CD4-positive, CD25-positive, alpha-beta regulatory T cell (primary cell): ENCODE results near the gene TMED1. TPM values are rescaled to one million over a fixed set of nuclear protein-coding genes. Genes with fewer than 3 reads are reported as not detected.

Experiments
- ATAC-seq, 2 donors: fragments of 150-1000 bp; cut with Tn5 transposase; one replicate each; pipeline ENCODE4 v1.10.0; 2021; ENCODE audit warnings: low read depth in 2 of 2, moderate number of reproducible peaks in 2 of 2, moderate library complexity in 1 of 2
- DNase-seq, 3 donors: peaks; one replicate each; pipeline versions ENCODE4 v3.0.0 to v3.0.0-alpha.2; 2012 to 2022; ENCODE audit warnings: mixed read lengths in 1 of 3
- H3K27ac ChIP-seq: one replicate; pipeline ENCODE4 v1.7.0; 2013; ENCODE audit warnings: mild to moderate bottlenecking, low read length; ENCODE audit not compliant: insufficient read depth, poor library complexity, severe bottlenecking
- H3K27me3 ChIP-seq: one replicate; pipeline ENCODE4 v1.7.0; 2013; ENCODE audit warnings: low read length; ENCODE audit not compliant: control insufficient read depth, insufficient read depth
- H3K36me3 ChIP-seq: one replicate; pipeline ENCODE4 v1.7.0; 2013; ENCODE audit warnings: mild to moderate bottlenecking, low read length, moderate library complexity; ENCODE audit not compliant: control insufficient read depth, insufficient read depth
- H3K4me1 ChIP-seq: 2 replicates; pipeline ENCODE4 v1.7.0; 2013; ENCODE audit warnings: mild to moderate bottlenecking, low read length; ENCODE audit not compliant: insufficient read depth, control insufficient read depth, poor library complexity, severe bottlenecking
- H3K4me3 ChIP-seq: one replicate; pipeline ENCODE4 v1.7.0; 2013; ENCODE audit warnings: low read depth, mild to moderate bottlenecking, low read length, moderate library complexity
- H3K9me3 ChIP-seq, 2 experiments: 1 replicate in 1 of 2; 2 replicates in 1 of 2; pipeline ENCODE4 v1.7.0; 2013; ENCODE audit warnings: low read length in 2 of 2, mild to moderate bottlenecking in 1 of 2, moderate library complexity in 1 of 2; ENCODE audit not compliant: control insufficient read depth in 2 of 2
- H3K27ac Mint-ChIP-seq, 3 donors: one replicate each; pipeline ENCODE4 v1.8.0; 2020 to 2022; ENCODE audit warnings: mild to moderate bottlenecking in 3 of 3, mixed read lengths in 3 of 3, moderate library complexity in 2 of 3
- H3K27me3 Mint-ChIP-seq: one replicate; pipeline ENCODE4 v1.8.0; 2022; ENCODE audit warnings: mild to moderate bottlenecking, mixed read lengths
- H3K36me3 Mint-ChIP-seq: one replicate; pipeline ENCODE4 v1.8.0; 2020; ENCODE audit warnings: mixed read lengths
- H3K4me1 Mint-ChIP-seq, 4 donors: one replicate each; pipeline ENCODE4 v1.8.0; 2020 to 2022; ENCODE audit warnings: mixed read lengths in 4 of 4, mild to moderate bottlenecking in 1 of 4
- H3K4me3 Mint-ChIP-seq, 4 donors: one replicate each; pipeline ENCODE4 v1.8.0; 2020 to 2022; ENCODE audit warnings: mild to moderate bottlenecking in 4 of 4, mixed read lengths in 4 of 4, moderate library complexity in 3 of 4
- H3K9me3 Mint-ChIP-seq, 7 donors: one replicate each; pipeline ENCODE4 v1.8.0; 2020 to 2022; ENCODE audit warnings: mixed read lengths in 7 of 7, mild to moderate bottlenecking in 3 of 7, moderate library complexity in 2 of 7
- polyA plus RNA-seq, 4 donors: library from polyadenylated mRNA; unstranded; fragments of 300-500 nt; fragmentation: Illumina TruSeq; gene quantifications; one replicate each; pipeline ENCODE4 v1.2.3, GENCODE V29; 2021
- total RNA-seq: library from RNA; stranded (reverse); gene quantifications from one replicate; pipeline ENCODE4 v1.2.3, GENCODE V29; 2022

TMED1 gene
- total and polyA plus RNA-seq, 5 donors from 2014 or later = 10.2 to 30.3 (median 26.9) TPM

DNA sequence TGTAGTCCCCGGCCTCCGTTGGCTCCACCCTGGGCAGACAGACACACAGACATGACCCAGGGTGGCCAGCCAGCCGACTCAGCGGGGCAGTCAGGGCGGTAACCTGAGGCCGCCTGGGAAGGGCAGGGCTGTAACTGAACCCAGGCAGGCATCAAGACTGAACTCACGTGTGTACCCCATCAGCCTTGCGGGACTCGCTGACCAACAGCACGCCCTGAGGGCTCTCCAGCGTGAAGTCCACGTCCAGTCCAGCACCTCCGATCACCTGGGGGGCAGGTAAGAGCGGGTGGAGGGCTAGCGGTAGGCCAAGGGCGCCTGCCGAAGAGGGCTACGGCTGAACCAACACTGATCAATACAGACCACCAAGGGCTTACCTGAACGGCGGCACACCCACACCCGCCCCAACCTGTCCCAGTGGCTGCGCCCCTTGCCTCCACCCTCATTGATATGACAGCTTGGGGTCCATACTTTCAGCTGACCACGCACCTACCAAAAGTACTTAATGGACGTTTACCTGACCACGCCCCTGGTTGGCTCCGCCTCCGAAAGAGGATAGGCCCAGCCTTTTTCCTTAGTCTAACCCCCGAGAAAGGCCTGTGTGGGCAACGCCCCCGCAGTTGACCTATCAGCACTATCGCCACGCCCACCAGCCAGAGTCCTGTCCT lies 791 bp downstream of the TMED1 start:
- Mint-ChIP-seq H3K27ac (peak overlapping the region; percentile 99 to 100 (median 99)), H3K36me3 (peaks cover 15% of the 10 kb centered on the region), H3K4me3 (peak overlapping the region; percentile 85 to 99 (median 98)), H3K4me1 (peaks cover 0 to 17% (median 9%) of the 10 kb centered on the region in 4 donors), H3K9me3 (peaks cover 0 to 6% (median 2%) of the 10 kb centered on the region in 7 donors), H3K27me3 (peaks cover 9% of the 10 kb centered on the region)
- no peak for DNase-seq
- peaks cover 1% of the 10 kb centered on the region for H3K36me3 ChIP-seq
- H3K9me3 ChIP-seq = peaks cover 0 to 5% of the 10 kb centered on the region in 2 experiments
- H3K4me3 ChIP-seq = no peak overlapping the region
- ATAC-seq = no peak
- H3K27me3 ChIP-seq = no peaks in the 10 kb centered on the region
- peaks cover 6% of the 10 kb centered on the region for H3K4me1 ChIP-seq
- peak overlapping the region; percentile 97 for H3K27ac ChIP-seq

DNA sequence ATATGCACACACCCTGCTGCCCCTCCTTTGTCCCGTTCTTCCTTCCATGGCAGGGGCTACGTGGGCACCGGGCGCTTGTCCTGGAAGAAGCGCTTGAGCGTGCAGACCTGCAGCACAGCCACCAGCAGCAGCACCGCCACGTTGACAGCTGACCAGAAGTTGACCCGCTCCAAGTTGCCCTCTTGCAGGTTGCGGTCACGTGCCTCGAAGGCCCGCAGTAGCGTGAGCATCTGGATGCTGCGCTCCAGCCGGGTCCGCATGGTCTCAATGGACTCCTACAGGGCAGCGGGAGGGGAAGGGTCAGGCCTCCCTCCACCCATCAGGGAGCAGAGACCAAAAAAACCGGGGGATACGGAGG lies 3.1 kb downstream of the TMED1 start:
- peaks cover 12% of the 10 kb centered on the region for H3K36me3 Mint-ChIP-seq
- Histone ChIP-seq H3K27ac (no peak overlapping the region), H3K9me3 (peaks cover 0 to 5% of the 10 kb centered on the region in 2 experiments), H3K36me3 (peaks cover 9% of the 10 kb centered on the region), H3K4me1 (peaks cover 6% of the 10 kb centered on the region), H3K4me3 (no peak overlapping the region), H3K27me3 (no peaks in the 10 kb centered on the region)
- peaks cover 9% of the 10 kb centered on the region for H3K27me3 Mint-ChIP-seq
- H3K9me3 Mint-ChIP-seq = peaks cover 0 to 6% (median 2%) of the 10 kb centered on the region in 7 donors
- peaks cover 0 to 17% (median 9%) of the 10 kb centered on the region in 4 donors for H3K4me1 Mint-ChIP-seq
- peak overlapping the region in 1 of 4 donors; percentile 62 for H3K4me3 Mint-ChIP-seq
- ATAC-seq (no peak), DNase-seq (no peak)
- no peak overlapping the region for H3K27ac Mint-ChIP-seq

DNA sequence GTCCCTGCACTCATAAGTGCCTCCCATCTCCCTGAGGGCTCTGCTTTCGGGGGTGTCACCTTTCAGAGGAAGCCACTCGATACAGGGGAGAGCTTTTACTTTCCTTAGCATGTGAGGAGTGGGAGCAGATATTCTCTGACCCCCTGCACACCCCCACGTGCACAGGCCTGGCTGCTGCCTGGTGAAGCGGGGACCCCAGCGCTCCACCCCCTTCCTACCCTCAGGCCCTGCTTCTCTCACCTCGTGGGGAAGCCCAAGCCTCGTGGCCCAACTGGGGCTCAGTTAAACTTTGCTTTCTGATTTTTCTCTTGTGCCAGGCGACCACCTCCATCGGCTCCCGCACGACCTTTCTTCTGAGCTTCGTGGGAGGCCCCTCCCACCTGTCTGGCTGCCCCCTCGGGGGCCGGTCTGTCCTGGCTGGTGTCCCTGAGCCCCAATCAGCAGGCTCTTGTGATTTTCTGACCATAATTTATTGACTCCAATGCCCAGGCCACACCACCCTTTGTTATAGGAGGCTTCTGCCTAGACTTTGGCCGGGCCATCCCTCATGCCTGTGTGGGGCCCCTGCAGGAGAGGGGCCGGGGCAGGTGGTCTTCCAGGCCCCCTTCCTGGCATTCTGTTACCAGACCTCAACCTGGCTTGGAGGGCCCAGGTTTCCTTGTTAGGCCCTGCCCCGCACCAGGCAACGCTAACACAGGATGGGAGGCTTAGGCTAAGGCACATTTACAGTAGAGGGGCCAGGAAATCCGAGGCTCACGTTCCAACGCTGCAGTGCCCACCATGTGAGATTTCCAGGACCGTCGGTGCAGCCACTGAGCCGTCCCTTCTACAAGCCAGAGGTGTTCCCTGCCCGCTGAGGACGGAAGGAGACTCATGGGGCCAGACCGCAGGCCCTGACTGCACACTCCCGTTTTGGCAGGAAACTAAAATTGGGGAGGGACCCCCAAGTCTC lies 3.7 kb downstream of the TMED1 start:
- peaks cover 0 to 17% (median 9%) of the 10 kb centered on the region in 4 donors for H3K4me1 Mint-ChIP-seq
- Histone ChIP-seq H3K27me3 (no peaks in the 10 kb centered on the region), H3K27ac (no peak overlapping the region), H3K9me3 (peaks cover 0 to 5% of the 10 kb centered on the region in 2 experiments), H3K4me1 (peaks cover 6% of the 10 kb centered on the region), H3K4me3 (no peak overlapping the region), H3K36me3 (peaks cover 11% of the 10 kb centered on the region)
- ATAC-seq (no peak), DNase-seq (no peak)
- H3K27me3 Mint-ChIP-seq = peaks cover 9% of the 10 kb centered on the region
- H3K4me3 Mint-ChIP-seq = peak overlapping the region in 1 of 4 donors; percentile 62
- H3K9me3 Mint-ChIP-seq = peaks cover 0 to 6% (median 2%) of the 10 kb centered on the region in 7 donors
- H3K27ac Mint-ChIP-seq = no peak overlapping the region
- peaks cover 12% of the 10 kb centered on the region for H3K36me3 Mint-ChIP-seq

DNA sequence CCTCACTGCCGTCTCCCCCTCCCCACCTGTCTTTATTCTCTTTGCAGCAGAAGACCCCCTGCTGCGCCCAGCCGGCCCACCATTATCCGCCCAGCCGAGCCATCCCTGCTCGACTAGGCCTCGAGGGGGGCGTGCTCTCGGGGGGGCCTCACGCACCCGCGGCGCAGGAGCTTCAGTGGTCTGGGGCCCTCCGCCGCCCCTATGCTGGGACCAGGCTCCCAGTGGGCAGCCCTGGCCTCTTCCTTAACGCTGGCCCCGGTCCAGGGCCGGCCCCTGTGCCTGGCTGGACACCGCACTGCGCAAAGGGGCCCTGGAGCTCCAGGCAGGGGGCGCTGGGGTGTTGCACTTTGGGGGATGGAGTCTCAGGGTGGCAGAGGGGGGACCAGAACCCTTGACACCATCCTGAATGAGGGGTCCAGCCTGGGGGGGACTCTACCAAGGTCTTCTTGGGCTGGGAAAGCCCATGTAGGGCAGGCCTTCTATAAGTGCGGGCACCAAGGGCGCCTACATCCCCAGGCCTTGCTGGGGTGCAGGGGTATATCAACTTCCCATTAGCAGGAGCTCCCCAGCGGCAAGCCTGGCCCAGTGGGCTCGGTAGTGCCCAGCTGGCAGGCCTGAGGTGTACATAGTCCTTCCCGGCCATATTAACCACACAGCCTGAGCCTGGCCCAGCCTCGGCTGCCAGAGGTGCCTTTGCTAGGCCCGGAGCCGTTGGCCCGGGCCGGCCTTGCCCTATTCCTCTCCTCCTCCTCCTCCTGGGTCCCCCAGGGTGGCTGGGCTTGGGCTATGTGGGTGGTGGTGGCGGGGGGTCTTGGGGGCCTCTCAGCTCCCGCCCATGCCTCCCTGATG lies 4.9 kb downstream of the TMED1 start:
- Histone ChIP-seq H3K9me3 (no peaks in the 10 kb centered on the region), H3K27ac (no peak overlapping the region), H3K36me3 (peaks cover 22% of the 10 kb centered on the region), H3K4me1 (peaks cover under 1% of the 10 kb centered on the region), H3K4me3 (no peak overlapping the region), H3K27me3 (no peaks in the 10 kb centered on the region)
- DNase-seq (no peak), ATAC-seq (no peak)
- Mint-ChIP-seq H3K27me3 (peaks cover 6% of the 10 kb centered on the region), H3K4me3 (no peak overlapping the region), H3K36me3 (peaks cover 13% of the 10 kb centered on the region), H3K4me1 (peaks cover 0 to 9% (median 5%) of the 10 kb centered on the region in 4 donors), H3K9me3 (peaks cover 0 to under 1% (median 0%) of the 10 kb centered on the region in 7 donors), H3K27ac (no peak overlapping the region)

DNA sequence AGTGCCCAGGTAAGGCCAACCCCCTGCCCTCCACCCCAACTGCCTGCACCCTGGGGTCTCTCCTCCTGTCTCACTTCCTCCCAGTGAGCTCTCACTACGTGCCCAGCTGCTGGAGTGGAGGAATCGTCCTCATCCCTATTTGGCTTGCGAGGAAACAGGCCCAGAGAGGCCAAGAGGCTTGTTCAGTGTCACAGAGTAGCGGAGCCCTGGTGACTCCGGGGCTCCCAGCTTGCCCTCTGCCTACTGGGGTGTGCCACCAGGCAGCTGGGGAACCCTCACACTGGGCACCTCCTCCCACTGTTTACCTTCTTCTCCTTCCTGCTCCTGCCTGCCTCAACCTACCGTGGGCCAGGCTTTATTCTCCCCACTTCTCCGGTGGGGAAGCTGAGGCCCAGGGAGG lies 5.6 kb downstream of the TMED1 start:
- no peaks in the 10 kb centered on the region for H3K9me3 Mint-ChIP-seq
- DNase-seq = no peak
- Histone ChIP-seq H3K4me3 (no peak overlapping the region), H3K4me1 (no peaks in the 10 kb centered on the region), H3K27ac (no peak overlapping the region), H3K36me3 (peaks cover 26% of the 10 kb centered on the region), H3K27me3 (no peaks in the 10 kb centered on the region), H3K9me3 (no peaks in the 10 kb centered on the region)
- H3K27me3 Mint-ChIP-seq = no peaks in the 10 kb centered on the region
- peak overlapping the region in 1 of 4 donors; percentile 59 for H3K4me3 Mint-ChIP-seq
- peaks cover 15% of the 10 kb centered on the region for H3K36me3 Mint-ChIP-seq
- no peak overlapping the region for H3K27ac Mint-ChIP-seq
- ATAC-seq = no peak
- peaks cover 0 to 1% (median under 1%) of the 10 kb centered on the region in 4 donors for H3K4me1 Mint-ChIP-seq

DNA sequence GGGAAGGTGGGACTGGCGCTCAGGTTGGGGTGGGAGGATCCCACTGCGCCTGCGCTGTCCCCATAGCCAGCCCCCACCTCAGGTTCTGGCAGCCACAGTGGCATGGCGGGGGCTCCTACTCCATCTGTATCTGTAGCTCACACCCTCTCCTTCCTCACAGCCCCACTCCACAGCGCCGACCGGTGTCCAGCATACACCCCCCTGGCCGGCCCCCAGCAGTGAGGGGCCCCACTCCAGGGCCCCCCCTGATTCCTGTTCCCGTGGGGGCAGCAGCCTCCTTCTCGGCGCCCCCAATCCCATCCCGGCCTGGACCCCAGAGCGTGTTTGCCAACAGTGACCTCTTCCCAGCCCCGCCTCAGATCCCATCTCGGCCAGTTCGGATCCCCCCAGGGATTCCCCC lies 6.0 kb downstream of the TMED1 start:
- ATAC-seq = no peak
- Mint-ChIP-seq H3K36me3 (peaks cover 16% of the 10 kb centered on the region), H3K4me1 (no peaks in the 10 kb centered on the region), H3K4me3 (peak overlapping the region in 1 of 4 donors; percentile 59), H3K9me3 (no peaks in the 10 kb centered on the region), H3K27ac (no peak overlapping the region), H3K27me3 (no peaks in the 10 kb centered on the region)
- Histone ChIP-seq H3K36me3 (peaks cover 28% of the 10 kb centered on the region), H3K27ac (no peak overlapping the region), H3K4me3 (no peak overlapping the region), H3K4me1 (no peaks in the 10 kb centered on the region), H3K27me3 (no peaks in the 10 kb centered on the region), H3K9me3 (no peaks in the 10 kb centered on the region)
- DNase-seq = no peak
